ENCODE results near the gene CIB4.

Gene CIB4

DNA sequence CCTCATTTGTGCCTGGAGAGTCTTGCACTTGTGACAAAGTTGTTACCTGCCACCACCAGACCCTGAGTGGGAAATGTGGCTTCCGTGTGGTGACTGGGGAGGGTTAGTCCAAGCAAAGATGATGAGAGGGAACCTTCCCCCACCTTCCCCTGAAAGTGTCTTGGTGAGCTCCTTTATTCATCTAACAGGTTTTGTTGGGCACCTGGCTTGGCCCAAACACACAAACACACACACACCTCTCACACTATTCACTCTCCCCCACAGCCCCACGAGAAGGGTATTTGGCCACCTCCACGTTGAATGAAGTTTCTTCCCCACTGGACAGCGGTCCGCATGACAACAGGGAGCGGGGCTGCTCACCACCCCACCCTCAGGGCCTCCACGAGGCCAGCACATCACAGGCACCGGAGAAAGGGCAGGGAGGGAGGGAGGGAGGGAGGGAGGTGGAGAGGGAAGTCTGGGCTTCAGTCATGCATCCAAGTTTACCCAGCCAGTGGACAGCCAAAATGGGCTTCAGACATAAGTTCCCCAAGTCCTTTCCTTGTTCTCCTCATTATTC lies 1.4 kb downstream of the CIB4 start:
- DNase-seq, result no peak

DNA sequence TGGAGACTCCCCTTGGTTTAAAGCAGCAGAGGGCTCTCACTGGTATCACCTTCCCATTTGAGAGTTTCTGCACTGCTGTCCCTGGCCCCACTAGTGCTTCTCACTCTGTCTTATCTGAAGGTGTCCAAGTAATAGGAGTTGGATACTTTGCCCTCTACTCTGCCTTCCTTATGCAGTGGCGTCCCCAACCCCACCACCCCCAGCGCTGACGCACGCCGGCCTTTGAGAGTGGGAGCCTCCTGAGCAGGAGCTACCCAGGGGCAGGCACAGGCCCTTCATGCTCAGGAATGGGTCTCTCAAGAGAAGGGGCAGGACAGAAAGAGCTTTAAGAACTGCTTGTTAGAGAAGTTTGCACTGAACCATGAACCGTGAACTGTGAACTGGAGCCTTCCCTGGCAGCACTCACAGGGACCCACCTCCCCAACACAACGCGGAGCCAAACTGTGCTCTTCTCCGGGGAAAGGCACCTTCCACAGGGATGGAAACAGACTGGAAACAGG lies 3.3 kb downstream of the CIB4 start:
- DNase-seq, result no peak

DNA sequence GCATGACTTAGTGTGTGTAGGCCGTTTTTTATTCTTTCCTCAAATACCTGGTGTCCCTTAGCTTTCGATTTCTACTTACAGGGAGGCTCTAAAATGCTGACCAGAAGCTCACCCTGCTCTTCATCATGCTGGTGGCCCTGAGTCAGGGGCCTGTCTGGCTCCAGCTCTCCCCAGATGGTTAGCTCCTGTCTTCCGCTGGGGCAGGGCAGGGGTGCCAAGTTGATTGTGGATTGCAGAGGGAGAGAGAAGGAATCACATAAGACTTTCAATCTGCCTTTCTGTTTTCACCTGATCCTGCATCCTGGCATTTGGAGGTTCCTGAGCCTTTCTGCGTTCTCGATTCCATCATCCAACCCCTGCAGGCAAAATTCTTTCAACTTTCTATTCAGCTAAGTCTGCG lies 4.2 kb downstream of the CIB4 start:
- DNase-seq, result no peak

DNA sequence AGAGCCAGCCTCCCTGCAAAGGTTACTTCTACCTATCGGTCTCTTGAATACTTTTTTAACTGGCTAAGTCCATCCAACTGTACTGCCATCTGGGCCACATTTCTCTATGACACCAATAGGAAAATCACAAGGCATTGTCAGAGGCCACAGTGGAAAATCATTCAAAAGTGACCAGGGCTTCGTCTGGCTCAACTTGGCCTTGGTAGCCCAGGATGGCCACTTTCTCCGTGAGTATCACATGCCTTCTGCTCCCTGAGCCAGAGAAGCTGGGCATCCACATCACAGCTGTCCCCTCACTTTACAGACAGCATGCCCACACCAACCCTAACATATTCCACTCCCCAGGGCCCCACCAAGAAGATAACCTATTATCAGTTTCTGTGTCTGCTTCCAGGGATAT lies 5.8 kb downstream of the CIB4 start:
- DNase-seq, result no peak

DNA sequence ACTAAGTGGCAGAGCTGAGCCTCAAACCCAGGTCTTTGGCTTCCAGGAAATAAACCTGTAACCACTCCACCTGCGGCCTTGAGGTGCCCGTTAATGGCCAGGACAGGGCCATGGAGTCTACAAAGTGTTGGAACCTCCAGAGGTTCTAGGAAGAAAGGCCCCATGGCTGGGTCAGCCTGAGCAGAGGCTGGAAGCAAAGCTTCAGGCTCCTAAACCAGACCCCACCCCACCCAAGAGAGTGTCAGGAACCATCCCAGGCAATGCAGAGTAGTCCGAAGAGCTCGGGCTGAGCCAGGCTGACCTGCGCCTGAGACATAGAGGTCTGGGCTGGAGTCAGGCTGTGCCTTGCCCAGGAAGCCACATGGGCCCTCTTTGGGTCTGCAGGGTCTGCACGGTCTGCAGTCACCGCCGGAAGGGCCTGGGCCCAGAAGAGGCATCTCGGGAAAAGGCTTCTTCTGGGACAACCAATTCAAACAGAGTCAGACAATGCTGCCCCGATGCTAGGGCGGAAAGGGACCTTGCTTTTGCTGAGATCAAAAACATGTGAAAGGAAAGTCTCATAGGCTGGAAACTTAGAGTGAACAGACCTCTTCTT lies 6.4 kb downstream of the CIB4 start:
- DNase-seq, result no peak

DNA sequence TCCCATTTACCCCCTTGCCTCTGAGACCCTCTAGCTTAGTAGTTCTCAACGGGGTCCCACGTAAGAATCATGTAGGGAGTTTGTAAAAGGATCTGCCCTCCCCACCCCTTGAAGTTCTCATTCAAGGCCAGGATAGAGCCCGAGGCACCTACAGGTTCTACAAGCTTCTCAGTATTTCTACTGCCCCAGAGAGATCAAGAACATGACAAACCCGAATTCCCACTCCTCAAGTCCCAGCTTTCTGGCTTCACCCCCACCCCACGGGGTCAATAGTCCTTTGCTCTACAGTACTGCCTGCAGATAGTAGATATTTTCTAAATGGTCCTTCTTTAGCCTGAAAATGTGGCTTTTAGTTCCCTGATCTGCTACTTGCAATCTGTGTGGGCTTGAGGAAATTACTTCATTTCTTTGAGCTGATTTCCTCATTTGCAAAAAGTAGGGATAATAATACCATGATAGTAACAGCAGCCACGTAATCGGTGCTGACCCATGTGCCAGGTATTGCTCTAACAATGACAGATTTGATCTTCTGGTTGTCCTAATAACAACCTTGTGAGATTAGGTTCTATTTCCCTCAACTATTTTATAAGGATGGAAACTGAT lies 7.1 kb downstream of the CIB4 start:
- DNase-seq, result no peak

DNA sequence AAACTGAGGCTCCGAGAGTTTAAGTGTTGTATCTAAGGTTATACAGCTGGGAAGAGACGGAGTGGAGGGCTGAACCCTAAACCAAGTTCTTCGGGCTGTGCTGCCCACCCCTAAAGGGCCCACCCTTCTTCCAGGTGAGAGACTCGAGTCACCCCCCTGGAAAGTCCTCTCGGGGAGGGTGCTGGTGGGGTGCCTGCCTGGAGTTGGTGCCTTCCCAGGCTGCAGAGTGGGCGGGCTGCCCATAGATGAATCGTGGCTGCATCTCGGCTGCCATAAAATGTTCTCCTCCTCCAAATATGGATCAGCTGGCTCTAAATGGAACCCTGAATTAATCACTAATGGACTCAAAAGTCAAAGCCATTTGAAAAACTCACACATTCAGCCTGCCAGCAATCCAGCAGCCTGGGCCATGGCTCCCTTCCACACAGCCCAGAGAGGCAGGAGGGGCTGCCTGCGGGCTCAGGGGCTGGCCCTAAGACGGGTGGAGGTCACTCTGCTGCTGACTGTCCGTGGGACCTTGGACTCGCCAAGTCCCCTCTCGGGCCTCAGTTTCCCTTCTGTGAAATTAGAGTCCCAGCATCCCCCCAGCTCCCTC lies 7.7 kb downstream of the CIB4 start:
- no peak for DNase-seq

DNA sequence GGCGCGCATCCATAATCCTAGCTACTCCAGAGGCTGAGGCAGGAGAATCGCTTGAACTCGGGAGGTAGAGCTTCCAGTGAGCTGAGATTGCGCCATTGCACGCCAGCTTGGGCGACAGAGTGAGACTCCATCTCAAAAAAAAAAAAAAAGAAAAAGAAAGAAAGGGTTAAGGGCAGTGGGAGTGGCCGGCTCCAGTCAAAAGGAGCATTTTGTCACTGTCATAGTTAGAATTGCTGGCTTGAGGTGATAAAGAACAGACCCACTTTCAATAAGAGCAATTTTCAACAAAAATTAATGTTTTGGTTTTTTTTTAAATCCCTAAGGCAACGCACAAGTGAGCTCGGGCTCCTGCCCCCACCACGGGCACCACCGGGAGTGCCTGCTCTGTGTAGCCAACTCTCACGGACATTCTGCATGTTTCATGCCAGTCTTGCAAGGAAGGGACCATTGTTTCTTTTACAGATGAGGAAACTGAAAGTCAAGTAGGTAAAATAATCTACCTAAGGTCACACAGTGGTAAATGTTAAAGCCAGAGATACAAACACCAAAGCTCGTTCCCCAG lies 8.5 kb downstream of the CIB4 start:
- no peak for DNase-seq

DNA sequence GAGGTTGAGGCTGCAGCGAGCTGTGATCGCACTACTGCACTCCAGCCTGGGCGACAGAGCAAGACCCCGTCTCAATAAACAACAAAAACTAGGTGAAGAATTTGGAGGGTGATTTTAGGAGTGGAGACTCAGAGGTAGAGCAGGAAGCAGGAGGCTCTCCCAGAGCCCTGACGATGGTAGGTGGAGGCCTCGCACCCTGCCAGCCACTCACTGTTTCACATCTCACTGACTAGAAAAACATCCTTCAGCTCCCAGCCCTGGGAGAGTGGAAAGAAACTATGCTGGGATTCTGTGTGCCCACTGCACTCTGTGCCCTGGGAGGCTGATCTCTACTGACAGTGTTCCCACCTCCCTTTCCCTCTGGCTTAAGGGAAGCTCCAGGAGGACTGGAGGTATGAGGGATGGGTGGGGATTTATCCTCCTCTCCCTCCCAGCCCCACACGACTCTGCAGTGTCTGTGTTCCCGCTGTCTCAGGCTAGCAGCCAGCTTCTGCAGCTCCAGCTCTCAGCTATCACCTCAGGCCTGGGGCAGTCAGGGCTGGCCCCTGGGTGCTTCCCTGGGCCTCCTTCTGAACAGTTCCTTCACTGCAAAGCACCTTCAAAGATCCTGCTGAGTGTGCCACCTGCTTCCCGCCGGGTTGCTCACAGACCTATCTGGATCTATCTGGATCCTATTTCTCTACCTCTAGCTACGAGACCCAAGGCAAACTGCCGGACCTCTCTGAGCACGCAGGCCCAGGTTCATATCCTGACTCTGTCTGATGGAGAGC lies 9.6 kb downstream of the CIB4 start:
- DNase-seq, result no peak

DNA sequence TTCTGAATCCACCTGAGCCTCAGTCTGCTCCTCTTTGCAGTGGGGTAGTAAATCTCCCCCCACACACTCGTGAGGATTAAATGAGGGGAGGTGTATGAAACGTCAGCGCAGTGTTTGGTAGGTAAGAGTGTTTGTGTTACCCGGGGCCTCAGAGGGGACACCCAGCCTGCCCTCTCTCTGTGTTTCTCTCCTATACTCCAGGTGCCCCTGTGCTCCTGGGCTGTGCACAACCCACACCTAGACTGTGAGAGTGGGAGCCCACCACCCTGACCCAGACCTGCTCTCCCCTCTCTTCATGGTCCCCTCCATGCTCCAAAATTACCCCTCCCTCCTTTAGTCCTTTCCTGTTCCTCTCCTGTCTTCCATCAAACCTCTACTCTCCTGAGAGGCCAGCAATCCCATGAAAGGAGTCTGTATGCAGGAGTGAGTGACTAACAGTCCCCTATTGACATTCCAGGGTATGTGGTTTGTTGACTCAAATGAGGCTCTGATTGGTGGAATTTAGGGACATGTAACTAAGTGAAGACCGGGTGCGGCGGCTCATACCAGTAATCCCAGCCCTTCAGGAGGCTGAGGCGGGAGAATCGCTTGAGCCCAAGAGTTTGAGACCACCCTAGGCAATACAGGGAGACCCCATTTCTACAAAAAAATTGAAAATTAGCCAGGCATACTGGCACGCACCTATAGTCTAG lies 10.4 kb downstream of the CIB4 start:
- no peak for DNase-seq

DNA sequence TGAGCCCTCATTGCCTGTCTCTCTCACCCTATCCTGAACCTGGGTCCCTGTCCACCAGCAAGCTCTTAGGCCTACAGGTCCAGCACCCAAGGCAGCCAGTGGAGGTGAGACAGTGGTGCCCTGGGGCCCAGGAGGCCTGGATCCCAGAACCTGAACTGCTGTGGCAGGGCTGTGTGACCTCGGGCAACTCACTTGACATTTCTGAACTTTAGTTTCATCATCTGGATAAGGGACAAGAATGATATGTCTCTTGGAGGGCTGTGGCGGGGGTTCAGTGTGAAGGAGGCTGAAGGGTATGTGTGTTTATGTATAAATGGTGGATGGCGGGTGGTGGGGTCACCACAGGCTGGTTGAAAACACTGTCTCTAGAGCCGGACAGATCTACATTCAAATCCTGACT lies 10.9 kb downstream of the CIB4 start:
- DNase-seq, result no peak

DNA sequence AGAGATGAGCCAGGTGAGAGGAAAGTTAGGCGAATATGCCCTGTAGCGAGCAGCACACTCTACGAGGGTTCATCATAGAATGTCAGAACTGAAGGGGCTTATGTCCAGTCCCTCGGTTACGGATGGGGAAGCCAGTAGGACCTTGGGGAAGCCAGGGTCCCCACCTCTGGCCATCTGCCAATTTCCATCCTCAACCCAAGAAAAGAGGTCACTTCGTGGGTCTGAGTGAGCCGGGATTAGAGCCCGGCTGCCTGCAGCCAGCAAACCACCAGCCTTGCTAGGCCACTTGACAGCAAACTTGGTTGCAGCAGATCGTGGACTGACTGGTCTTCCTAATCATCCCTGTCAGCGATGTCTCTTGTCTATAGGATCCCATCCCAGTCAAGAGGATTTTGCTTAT lies 11.4 kb downstream of the CIB4 start:
- DNase-seq, result no peak

DNA sequence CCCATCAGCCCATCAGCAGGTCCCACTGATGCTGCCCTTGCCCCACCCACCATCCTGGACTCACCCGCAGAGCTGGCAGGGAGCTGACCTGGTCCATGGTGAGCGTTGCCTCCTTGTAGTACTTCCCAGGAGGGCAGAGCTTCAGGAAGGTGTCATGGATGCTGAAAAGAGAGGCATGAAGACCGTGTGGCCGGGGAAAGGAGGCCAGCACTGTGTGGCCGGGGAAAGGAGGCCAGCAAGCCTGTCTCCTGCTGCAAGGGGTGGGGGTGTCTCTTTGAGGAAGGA lies 11.9 kb downstream of the CIB4 start:
- DNase-seq, result no peak

DNA sequence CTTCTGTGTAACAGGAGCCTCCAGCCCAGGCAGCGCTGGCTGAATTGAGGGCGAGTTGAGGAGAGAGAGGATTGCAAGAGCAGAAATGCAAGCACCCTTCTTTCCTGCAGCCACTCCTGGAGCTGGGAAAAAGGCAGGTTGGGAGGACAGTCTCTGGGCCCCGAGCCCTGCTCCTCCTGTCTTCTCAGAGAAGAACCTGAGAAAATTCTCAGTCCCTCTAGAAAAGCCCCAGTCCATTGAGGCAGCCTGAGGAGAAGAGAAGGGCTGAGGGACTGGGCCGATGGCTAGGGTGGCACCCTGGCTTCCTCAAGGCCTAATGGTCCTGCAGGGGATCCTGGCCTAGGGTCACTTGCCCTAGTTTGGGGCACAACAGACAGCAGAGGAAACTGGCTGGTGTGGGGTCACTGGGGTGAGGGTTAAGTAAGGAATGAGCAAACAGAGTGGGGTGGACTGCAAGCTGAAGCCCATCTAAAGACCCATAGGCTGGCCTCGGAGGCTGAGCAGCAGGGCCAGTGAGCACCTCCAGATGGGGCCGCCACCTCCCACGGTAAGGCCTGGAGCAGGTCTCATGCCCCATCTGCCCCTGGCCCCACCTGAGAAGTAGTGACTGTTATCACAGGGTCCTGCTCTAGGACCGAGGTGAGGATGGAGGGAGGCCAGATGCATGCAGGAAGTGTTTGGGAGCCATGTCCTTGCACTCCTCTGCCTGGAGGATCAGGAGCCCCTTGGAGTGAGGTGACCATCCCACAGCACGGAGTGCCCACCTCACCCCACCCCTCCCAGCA lies 12.4 kb downstream of the CIB4 start:
- DNase-seq, result no peak

DNA sequence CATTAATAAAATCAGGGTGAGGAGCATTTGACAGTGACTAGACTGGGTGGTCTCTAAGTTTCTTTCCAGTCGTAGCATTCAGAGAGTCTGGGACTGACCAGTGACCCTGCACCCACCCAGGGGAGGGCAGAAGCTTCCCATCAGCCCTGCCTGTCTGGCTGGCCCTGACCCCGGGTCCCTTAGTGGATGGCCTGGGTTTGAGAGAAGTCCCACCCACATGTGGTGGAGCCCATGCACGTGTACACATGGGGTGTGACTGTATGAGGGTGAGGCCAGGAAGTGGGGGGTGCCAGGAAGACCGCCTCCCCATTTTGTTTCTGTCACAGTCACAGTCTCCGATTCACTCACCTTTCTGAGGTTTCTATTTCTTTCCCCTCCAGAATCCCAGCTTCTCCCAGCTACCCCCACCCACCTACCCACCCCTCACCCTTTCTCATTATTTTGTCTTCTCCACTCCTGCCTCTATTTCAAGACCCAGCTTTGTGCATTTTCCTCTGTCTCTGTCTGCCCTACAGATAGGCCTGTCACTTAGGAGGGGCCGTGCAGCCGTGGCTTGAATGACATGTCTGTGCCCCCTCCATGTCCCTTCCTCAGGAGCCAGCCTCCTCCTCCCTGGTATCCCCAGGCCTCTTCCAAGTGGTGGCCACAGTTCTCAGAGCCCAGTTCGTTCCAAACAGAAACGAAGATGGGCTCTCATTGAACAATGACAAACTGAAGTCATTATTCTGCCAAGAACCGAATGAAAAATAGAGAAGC lies 13.6 kb downstream of the CIB4 start:
- no peak for DNase-seq

DNA sequence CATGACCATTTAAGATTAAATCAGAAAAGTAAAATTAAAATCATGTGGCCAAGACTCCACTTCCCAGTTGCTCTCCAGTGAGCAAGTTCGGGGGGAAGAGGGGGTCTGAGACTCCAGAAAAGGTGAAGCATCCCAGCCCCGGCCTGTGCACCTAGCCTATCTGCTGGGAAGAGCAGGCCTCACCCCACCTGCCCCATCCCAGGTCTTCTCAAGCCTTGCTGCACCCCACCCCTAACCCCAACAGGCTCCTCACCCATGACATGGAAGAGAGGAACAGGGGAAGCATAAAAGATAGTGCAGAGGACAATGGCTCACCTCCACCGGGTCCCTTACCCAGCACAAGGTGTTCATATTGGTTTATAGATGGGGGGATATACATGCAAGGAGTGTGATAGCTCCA lies 14.6 kb downstream of the CIB4 start:
- no peak for DNase-seq

DNA sequence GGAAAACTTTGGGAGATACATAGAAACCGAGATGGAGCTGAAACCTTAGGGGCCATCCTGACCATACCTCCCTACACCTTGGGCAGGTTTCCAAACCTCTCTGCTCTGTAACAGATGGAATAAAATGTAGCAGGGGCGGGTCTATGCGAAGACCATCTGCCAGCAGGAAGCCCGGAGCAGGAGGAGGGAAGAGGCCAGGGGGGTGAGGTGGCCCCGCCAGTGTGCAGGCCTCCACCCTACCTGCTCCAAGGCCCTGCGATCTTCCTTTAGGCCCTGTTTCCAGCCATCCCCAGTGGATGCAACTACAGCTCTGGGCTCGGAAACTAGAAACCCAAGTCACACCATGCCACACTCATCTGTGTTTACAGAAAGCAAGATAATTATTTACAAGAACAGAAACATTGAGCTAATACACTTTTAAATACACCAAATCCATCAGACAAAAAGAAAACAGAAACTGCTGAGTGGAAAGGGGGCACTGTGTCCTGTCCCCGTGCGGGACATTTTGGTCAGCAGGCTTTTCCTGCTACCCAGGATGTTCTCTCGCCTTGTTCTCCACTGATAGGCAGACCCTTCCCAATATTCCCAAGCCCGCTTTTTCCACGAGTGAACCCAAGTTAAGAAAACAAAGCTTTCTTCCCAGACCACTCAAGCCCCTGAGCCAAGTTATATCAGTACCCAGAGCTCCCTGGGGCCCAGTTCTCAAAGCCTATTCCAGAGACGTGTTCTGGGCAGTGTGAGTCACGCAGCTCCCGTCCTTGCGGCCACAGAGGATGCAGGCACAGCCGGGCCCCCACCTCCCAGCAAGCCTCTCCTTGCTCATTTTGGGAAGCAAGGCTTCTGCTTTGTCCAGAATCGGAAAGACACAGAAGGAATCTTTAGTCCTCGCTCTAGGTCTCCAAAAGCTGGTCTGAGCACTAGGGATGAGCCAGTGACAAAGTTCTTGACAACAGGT lies 17.3 kb downstream of the CIB4 start:
- DNase-seq, result no peak

DNA sequence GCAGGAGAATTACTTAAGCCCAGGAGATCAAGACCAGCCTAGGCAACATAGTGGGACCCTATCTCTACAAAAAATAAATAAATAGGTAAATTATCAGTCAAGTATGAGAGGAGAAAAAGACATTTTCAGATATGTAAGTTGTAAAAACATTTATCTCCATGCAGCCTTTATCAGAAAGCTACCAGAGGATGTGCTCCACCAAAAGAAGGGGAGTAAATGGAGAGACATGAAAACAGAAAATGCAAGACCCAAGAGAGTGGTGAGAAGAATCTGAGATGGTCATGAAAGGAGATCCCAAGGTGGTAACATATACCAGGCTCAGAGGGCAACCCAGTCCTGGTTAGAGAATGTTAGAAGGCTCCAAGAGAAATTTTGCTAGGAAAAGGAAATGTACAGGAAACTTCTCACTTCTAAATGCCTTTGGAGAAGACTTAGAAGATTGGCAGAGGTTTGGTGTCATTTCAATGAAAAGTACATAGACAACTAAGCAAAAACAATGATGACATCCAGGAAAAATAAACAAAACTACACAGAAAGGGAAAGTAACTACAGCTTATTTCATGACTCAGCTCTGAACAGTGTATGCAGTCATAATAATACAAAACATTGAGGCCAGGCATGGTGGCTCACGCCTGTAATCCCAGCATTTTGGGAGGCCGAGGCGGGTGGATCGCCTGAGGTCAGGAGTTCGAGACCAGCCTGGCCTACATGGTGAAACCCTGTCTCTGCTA lies 19.5 kb downstream of the CIB4 start:
- no peak for DNase-seq

DNA sequence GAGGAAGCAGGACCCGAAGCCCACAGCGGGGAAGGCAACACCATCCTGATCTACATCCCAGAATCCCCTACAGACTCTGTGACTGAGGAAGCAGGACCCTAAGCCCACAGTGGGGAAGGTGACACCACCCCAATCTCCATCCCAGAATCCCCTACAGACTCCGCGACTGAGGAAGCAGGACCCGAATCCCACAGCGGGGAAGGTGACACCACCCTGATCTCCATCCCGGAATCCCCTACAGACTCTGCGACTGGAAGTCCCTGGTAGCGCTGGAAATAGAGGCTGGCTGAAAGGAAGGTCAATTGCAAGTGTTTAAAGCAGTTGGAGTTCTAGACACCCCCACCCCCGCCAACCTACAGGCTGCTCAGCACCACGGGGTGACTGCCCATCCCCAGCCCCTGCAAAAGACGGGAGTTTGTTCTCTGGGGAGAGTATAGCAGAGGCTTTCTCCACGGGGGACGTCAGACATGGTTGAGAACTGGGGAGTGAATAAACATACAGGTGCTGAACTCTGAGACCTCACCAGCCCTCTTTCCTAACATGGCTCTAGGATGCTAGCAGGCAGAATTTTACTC lies 21.0 kb downstream of the CIB4 start:
- no peak for DNase-seq
